Liver (tissue), 9 donors: Measurements from ENCODE around the gene ERN1. TPM values are rescaled to one million over a fixed set of nuclear protein-coding genes. Genes with fewer than 3 reads are reported as not detected.

ENCODE experiments used
- DNase-seq: peaks from one replicate; pipeline ENCODE4 v3.0.0-alpha.2; 2017; ENCODE audit warnings: low spot score
- H3K27ac ChIP-seq, 2 donors: one replicate each; pipeline ENCODE4 v1.7.0; 2013; ENCODE audit warnings: inconsistent platforms in 2 of 2, low read length in 2 of 2, control low read depth in 1 of 2, low read depth in 1 of 2, mild to moderate bottlenecking in 1 of 2
- H3K27me3 ChIP-seq, 4 donors: one replicate each; pipeline versions ENCODE4 v1.6.1 to v1.7.0; 2013; ENCODE audit warnings: low read length in 3 of 4, inconsistent platforms in 1 of 4, mild to moderate bottlenecking in 1 of 4, moderate library complexity in 1 of 4; ENCODE audit not compliant: control insufficient read depth in 4 of 4, insufficient read depth in 4 of 4
- H3K36me3 ChIP-seq, 4 donors: one replicate each; pipeline versions ENCODE4 v1.6.1 to v1.7.0; 2013; ENCODE audit warnings: low read length in 3 of 4, mild to moderate bottlenecking in 3 of 4, low read depth in 1 of 4, moderate library complexity in 1 of 4; ENCODE audit not compliant: control insufficient read depth in 4 of 4, insufficient read depth in 3 of 4
- H3K4me1 ChIP-seq, 4 donors: one replicate each; pipeline versions ENCODE4 v1.6.1 to v1.7.0; 2013; ENCODE audit warnings: low read length in 3 of 4, mild to moderate bottlenecking in 3 of 4, moderate library complexity in 1 of 4; ENCODE audit not compliant: control insufficient read depth in 4 of 4, insufficient read depth in 4 of 4
- H3K4me3 ChIP-seq, 3 donors: one replicate each; pipeline versions ENCODE4 v1.6.1 to v1.7.0; 2013; ENCODE audit warnings: low read length in 3 of 3, control low read depth in 1 of 3, low read depth in 1 of 3, mild to moderate bottlenecking in 1 of 3
- H3K9ac ChIP-seq, 2 donors: one replicate each; pipeline ENCODE4 v1.7.0; 2013; ENCODE audit warnings: low read length in 2 of 2, mild to moderate bottlenecking in 2 of 2, moderate library complexity in 2 of 2, control low read depth in 1 of 2, low read depth in 1 of 2
- H3K9me3 ChIP-seq, 4 donors: one replicate each; pipeline versions ENCODE4 v1.6.1 to v1.7.0; 2013; ENCODE audit warnings: low read length in 3 of 4; ENCODE audit not compliant: control insufficient read depth in 4 of 4
- FOXA2 ChIP-seq: IDR thresholded peaks from 2 replicates; pipeline ENCODE4 v1.6.1; 2016; ENCODE audit warnings: antibody characterized with exemption
- JUND ChIP-seq, 2 donors: IDR thresholded peaks; 2 replicates each; pipeline ENCODE4 v1.6.1; 2016; ENCODE audit warnings: antibody characterized with exemption in 2 of 2
- MAX ChIP-seq: IDR thresholded peaks from 2 replicates; pipeline ENCODE4 v1.6.1; 2016; ENCODE audit warnings: antibody characterized with exemption
- RAD21 ChIP-seq, 2 donors: IDR thresholded peaks; 2 replicates each; pipeline ENCODE4 v1.6.1; 2016; ENCODE audit warnings: antibody characterized with exemption in 2 of 2, mild to moderate bottlenecking in 2 of 2
- SP1 ChIP-seq: IDR thresholded peaks from 2 replicates; pipeline ENCODE4 v1.6.1; 2018; ENCODE audit warnings: antibody characterized with exemption, mild to moderate bottlenecking
- TAF1 ChIP-seq: conservative IDR thresholded peaks from 2 replicates; pipeline ENCODE4 v1.6.1; 2016; ENCODE audit warnings: antibody characterized with exemption, mild to moderate bottlenecking
- YY1 ChIP-seq: IDR thresholded peaks from 2 replicates; pipeline ENCODE4 v1.6.1; 2016; ENCODE audit warnings: antibody characterized with exemption, mild to moderate bottlenecking
- ZBTB33 ChIP-seq: IDR thresholded peaks from 2 replicates; pipeline ENCODE4 v1.6.1; 2016; ENCODE audit warnings: antibody characterized with exemption
- WGBS: extraction: QIAGEN DNeasy Blood & Tissue Kit; methylation state at CpG from one replicate; pipeline ENCODE4 v1.1.7; 2013; 5-methylcytosine and 5-hydroxymethylcytosine counted together
- polyA plus RNA-seq, 2 donors: library from polyadenylated mRNA; stranded (reverse) in 1 of 2; unstranded in 1 of 2; fragments of 200-250 nt in 1 of 2; fragments of >200 nt in 1 of 2; fragmentation: Nextera tagmentation in 1 of 2; extraction: Ambion mirVana in 1 of 2; gene quantifications; one replicate each; pipeline versions ENCODE4 v1.2.1 to v1.2.3, GENCODE V29; 2013 to 2015
- total RNA-seq, 2 donors: library from RNA; depleted of rRNA; stranded (reverse); fragments of >200 nt; gene quantifications; one replicate each; pipeline ENCODE4 v1.2.3, GENCODE V29; 2014
- TF ChIP-seq, protein P1 (sequence below): fragments of 150-350 bp; IDR thresholded peaks from 2 replicates; pipeline ENCODE4 v1.5.1; 2017; ENCODE audit warnings: improper control_type of control experiment, low read depth, low read length; ENCODE audit not compliant: missing input control
- donor health status: healthy.
- donor health status: healthy.
- donor health status: healthy.
- donor health status: healthy.
- donor health status: healthy.

Gene ERN1
- total and polyA plus RNA-seq, 4 donors, result 6.3 to 35.1 (median 14.9) TPM

GRCh38 chr17:64145375-64145750 lies 15.4 kb upstream of the ERN1 start:
- WGBS, result under 1% methylated on average over 15 of the region's 15 CpGs
- H3K4me1 ChIP-seq, result peaks cover 2 to 35% (median 31%) of the 10 kb centered on the region in 4 donors
- no peaks in the 10 kb centered on the region for H3K27me3 ChIP-seq
- no peak for DNase-seq
- peak overlapping the region; percentile 39 to 81 (median 62) for H3K4me3 ChIP-seq
- H3K27ac ChIP-seq, result peak overlapping the region; percentile 77 to 96
- TF ChIP-seq YY1 (no peak), SP1 (no peak), MAX (no peak), RAD21 (IDR thresholded peaks at IDR 0.05) (no peak)
- no peaks in the 10 kb centered on the region for H3K9me3 ChIP-seq
- peak overlapping the region; percentile 8 to 73 for H3K9ac ChIP-seq
- peaks cover 0 to 3% (median 1%) of the 10 kb centered on the region in 4 donors for H3K36me3 ChIP-seq

DNA sequence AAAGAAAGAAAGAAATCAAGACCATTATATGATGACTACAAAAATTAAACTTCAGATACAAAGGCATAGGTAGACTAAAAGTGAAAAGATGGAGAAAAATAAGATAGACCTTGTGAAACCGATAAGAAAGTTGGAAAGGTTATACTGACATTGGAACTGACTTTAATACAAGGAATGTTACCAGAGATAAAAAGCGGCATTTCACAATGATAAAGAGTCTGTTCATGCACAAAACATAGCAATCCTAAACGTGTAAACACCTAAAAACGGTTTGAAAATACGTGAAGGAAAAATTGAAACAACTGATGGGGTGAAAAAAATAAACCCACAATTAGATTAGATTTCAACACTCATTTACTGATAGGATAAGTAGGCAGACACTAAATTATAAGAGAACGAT lies 9.6 kb upstream of the ERN1 start:
- Histone ChIP-seq H3K4me3 (no peak overlapping the region), H3K4me1 (peaks cover 0 to 3% (median 2%) of the 10 kb centered on the region in 4 donors), H3K36me3 (no peaks in the 10 kb centered on the region), H3K9ac (no peak overlapping the region), H3K27ac (no peak overlapping the region), H3K9me3 (no peaks in the 10 kb centered on the region), H3K27me3 (no peaks in the 10 kb centered on the region)
- TF ChIP-seq SP1 (no peak), YY1 (no peak), FOXA2 (no peak), ZBTB33 (no peak)
- TF ChIP-seq, protein P1, sequence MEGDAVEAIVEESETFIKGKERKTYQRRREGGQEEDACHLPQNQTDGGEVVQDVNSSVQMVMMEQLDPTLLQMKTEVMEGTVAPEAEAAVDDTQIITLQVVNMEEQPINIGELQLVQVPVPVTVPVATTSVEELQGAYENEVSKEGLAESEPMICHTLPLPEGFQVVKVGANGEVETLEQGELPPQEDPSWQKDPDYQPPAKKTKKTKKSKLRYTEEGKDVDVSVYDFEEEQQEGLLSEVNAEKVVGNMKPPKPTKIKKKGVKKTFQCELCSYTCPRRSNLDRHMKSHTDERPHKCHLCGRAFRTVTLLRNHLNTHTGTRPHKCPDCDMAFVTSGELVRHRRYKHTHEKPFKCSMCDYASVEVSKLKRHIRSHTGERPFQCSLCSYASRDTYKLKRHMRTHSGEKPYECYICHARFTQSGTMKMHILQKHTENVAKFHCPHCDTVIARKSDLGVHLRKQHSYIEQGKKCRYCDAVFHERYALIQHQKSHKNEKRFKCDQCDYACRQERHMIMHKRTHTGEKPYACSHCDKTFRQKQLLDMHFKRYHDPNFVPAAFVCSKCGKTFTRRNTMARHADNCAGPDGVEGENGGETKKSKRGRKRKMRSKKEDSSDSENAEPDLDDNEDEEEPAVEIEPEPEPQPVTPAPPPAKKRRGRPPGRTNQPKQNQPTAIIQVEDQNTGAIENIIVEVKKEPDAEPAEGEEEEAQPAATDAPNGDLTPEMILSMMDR, result no peak
- WGBS, result 87% methylated on average over 6 of the region's 6 CpGs
- DNase-seq, result no peak

- H3K9ac ChIP-seq, result no peak overlapping the region
- H3K9me3 ChIP-seq, result no peaks in the 10 kb centered on the region
- peaks cover 1 to 14% (median 7%) of the 10 kb centered on the region in 4 donors for H3K4me1 ChIP-seq
- H3K4me3 ChIP-seq, result no peak overlapping the region
- no peak overlapping the region for H3K27ac ChIP-seq
- TF ChIP-seq ZBTB33 (no peak), RAD21 (IDR thresholded peaks at IDR 0.05) (no peak), TAF1 (no peak), JUND (IDR thresholded peaks at IDR 0.05) (no peak)
- WGBS, result 86% methylated on average over 2 of the region's 2 CpGs
- DNase-seq, result no peak
- no peaks in the 10 kb centered on the region for H3K36me3 ChIP-seq
- no peaks in the 10 kb centered on the region for H3K27me3 ChIP-seq
These were observed 8.5 kb upstream of the ERN1 start for GRCh38 chr17:64138441-64138840.
